HuH-7.5 (cell line): ENCODE results near the gene RBMS3.
"Not testable (repeated sequence)": the region's sequence is repeated elsewhere in the genome, so short reads cannot be mapped to it uniquely, and the experiment has no call there.

Source experiments
- DNase-seq: peaks from one replicate; pipeline ENCODE4 v3.0.0; 2011; ENCODE audit warnings: low spot score

Gene RBMS3

GRCh38 chr3:30026851-30027250, 746.0 kb downstream of the RBMS3 start:
- no peak for DNase-seq

GRCh38 chr3:30034246-30034991, 753.5 kb downstream of the RBMS3 start:
- DNase-seq, result no peak

- DNase-seq, result no peak
Observed at GRCh38 chr3:30035935-30036567, 755.2 kb downstream of the RBMS3 start.

- no peak for DNase-seq
Observed at GRCh38 chr3:30040126-30040525, 759.3 kb downstream of the RBMS3 start.

GRCh38 chr3:30041481-30041880, 760.6 kb downstream of the RBMS3 start:
- DNase-seq, result not testable (repeated sequence)

GRCh38 chr3:30042274-30042859, 761.5 kb downstream of the RBMS3 start:
- peak; percentile 42 for DNase-seq

- no peak for DNase-seq
Observed at GRCh38 chr3:30042916-30043555, 762.2 kb downstream of the RBMS3 start.

GRCh38 chr3:30044515-30044914, 763.6 kb downstream of the RBMS3 start:
- DNase-seq, result no peak

GRCh38 chr3:30048431-30048830, 767.6 kb downstream of the RBMS3 start:
- no peak for DNase-seq

GRCh38 chr3:30050116-30050515, 769.2 kb downstream of the RBMS3 start:
- DNase-seq, result not testable (repeated sequence)

GRCh38 chr3:30059240-30059639, 778.4 kb downstream of the RBMS3 start:
- DNase-seq, result no peak
